ENCODE measurements around the gene PHC2.

PHC2 gene

GRCh38 chr1:33388805-33389771 is 41.8 kb downstream of the PHC2 start:
- DNase-seq (ENCODE audit: low read depth), result no peak

GRCh38 chr1:33387625-33388024 is 43.3 kb downstream of the PHC2 start:
- no peak for DNase-seq (ENCODE audit: low read depth)

GRCh38 chr1:33385251-33385650 is 45.6 kb downstream of the PHC2 start:
- no peak for DNase-seq (ENCODE audit: low read depth)

- no peak for DNase-seq (ENCODE audit: low read depth)
Measured at GRCh38 chr1:33384040-33384812, 46.7 kb downstream of the PHC2 start.

GRCh38 chr1:33383489-33383888 is 47.4 kb downstream of the PHC2 start:
- DNase-seq (ENCODE audit: low read depth), result no peak

- DNase-seq (ENCODE audit: low read depth), result no peak
Measured at GRCh38 chr1:33382661-33383415, 48.1 kb downstream of the PHC2 start.

GRCh38 chr1:33381977-33382376 is 48.9 kb downstream of the PHC2 start:
- DNase-seq (ENCODE audit: low read depth), result no peak

GRCh38 chr1:33380811-33381210 is 50.1 kb downstream of the PHC2 start:
- no peak for DNase-seq (ENCODE audit: low read depth)

- DNase-seq (ENCODE audit: low read depth), result no peak
Measured at GRCh38 chr1:33379631-33380354, 51.1 kb downstream of the PHC2 start.

- no peak for DNase-seq (ENCODE audit: low read depth)
Measured at GRCh38 chr1:33378976-33379375, 51.9 kb downstream of the PHC2 start.

GRCh38 chr1:33378524-33378923 is 52.4 kb downstream of the PHC2 start:
- DNase-seq (ENCODE audit: low read depth), result no peak

- DNase-seq (ENCODE audit: low read depth), result no peak
Measured at GRCh38 chr1:33377756-33378155, 53.1 kb downstream of the PHC2 start.

GRCh38 chr1:33377013-33377412 is 53.9 kb downstream of the PHC2 start:
- no peak for DNase-seq (ENCODE audit: low read depth)

- DNase-seq (ENCODE audit: low read depth), result no peak
Measured at GRCh38 chr1:33375316-33375715, 55.6 kb downstream of the PHC2 start.

GRCh38 chr1:33374336-33375105 is 56.4 kb downstream of the PHC2 start:
- DNase-seq (ENCODE audit: low read depth), result no peak

GRCh38 chr1:33373606-33374005 is 57.3 kb downstream of the PHC2 start:
- DNase-seq (ENCODE audit: low read depth), result no peak

GRCh38 chr1:33372677-33373076 is 58.2 kb downstream of the PHC2 start:
- no peak for DNase-seq (ENCODE audit: low read depth)

GRCh38 chr1:33372162-33372561 is 58.7 kb downstream of the PHC2 start:
- no peak for DNase-seq (ENCODE audit: low read depth)

- DNase-seq (ENCODE audit: low read depth), result no peak
Measured at GRCh38 chr1:33371334-33371733, 59.6 kb downstream of the PHC2 start.

GRCh38 chr1:33370827-33371226 is 60.1 kb downstream of the PHC2 start:
- DNase-seq (ENCODE audit: low read depth), result no peak

- DNase-seq (ENCODE audit: low read depth), result no peak
Measured at GRCh38 chr1:33370301-33370700, 60.6 kb downstream of the PHC2 start.
